ENCODE results near the gene PCBP3.
"Not testable (repeated sequence)": the region's sequence is repeated elsewhere in the genome, so short reads cannot be mapped to it uniquely, and the experiment has no call there.

PCBP3 gene

GRCh38 chr21:45848805-45849204, 205.3 kb downstream of the PCBP3 start:
- no peak for TF ChIP-seq CTCF (IDR thresholded peaks at IDR 0.05)
- no peaks in the 10 kb centered on the region for H3K27me3 ChIP-seq

DNA sequence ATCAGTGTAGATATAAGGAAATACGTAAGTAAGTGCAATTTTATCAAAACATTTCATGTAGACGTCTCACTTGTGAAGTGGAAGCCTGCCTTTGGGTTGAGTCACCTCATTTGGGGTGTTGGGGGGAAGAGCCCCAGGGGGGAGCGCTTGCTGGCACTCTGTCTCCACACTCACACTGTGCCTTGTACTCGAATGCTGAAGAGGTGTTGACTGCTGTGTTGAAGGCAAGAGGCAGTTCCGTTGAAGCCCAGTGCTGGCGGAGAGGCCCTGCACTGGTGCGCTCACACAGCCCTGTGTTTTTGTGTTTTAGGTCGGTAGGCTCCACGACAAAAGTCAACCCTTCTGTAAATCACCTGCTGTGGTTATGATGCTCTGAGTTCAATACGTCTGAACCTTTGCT, 206.1 kb downstream of the PCBP3 start:
- peaks cover 0 to 6% of the 10 kb centered on the region in 2 experiments for H3K4me1 ChIP-seq (ENCODE audit: control insufficient read depth in 1 of 2, insufficient read depth in 1 of 2, low read depth in 1 of 2, low read length in 1 of 2)
- no peak for TF ChIP-seq CTCF (IDR thresholded peaks at IDR 0.05)
- H3K27ac ChIP-seq = no peak overlapping the region
- no peaks in the 10 kb centered on the region for H3K9me3 ChIP-seq
- peaks cover 7% of the 10 kb centered on the region for H3K36me3 ChIP-seq
- no peaks in the 10 kb centered on the region for H3K27me3 ChIP-seq
- no peak overlapping the region for H3K4me3 ChIP-seq (ENCODE audit: low read depth in 1 of 2, low read length in 1 of 2)

More at GRCh38 chr21:45848805-45849204, 205.3 kb downstream of the PCBP3 start:
- Histone ChIP-seq H3K36me3 (peaks cover 7% of the 10 kb centered on the region), H3K9me3 (no peaks in the 10 kb centered on the region), H3K4me1 (ENCODE audit: control insufficient read depth in 1 of 2, insufficient read depth in 1 of 2, low read depth in 1 of 2, low read length in 1 of 2) (peaks cover 0 to 6% of the 10 kb centered on the region in 2 experiments), H3K4me3 (ENCODE audit: low read depth in 1 of 2, low read length in 1 of 2) (no peak overlapping the region), H3K27ac (no peak overlapping the region)

DNA sequence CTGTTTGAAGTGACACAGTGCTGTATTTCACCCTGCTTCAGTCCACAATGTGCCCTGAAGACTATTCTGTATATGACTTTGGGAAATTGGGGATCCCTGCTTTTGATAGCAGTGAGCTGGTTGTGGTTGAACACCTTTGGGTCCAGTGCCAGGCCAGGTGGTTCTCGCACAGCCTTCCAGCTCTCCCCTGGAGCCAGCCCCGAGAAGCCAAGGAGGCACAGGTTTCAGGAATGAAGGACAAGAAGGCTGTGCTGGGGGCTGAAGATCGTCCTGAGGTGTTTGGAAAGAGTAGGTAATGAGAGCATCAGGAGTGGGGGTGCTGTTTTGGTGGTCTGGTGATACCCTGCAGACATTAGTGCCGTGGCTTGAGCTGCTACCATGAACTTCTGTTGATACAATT, 206.7 kb downstream of the PCBP3 start:
- H3K27me3 ChIP-seq = no peaks in the 10 kb centered on the region
- H3K4me3 ChIP-seq (ENCODE audit: low read depth in 1 of 2, low read length in 1 of 2) = no peak overlapping the region
- peaks cover 0 to 6% of the 10 kb centered on the region in 2 experiments for H3K4me1 ChIP-seq (ENCODE audit: control insufficient read depth in 1 of 2, insufficient read depth in 1 of 2, low read depth in 1 of 2, low read length in 1 of 2)
- no peak overlapping the region for H3K27ac ChIP-seq
- TF ChIP-seq CTCF (IDR thresholded peaks at IDR 0.05) = no peak
- H3K36me3 ChIP-seq = peaks cover 9% of the 10 kb centered on the region
- H3K9me3 ChIP-seq = no peaks in the 10 kb centered on the region

DNA sequence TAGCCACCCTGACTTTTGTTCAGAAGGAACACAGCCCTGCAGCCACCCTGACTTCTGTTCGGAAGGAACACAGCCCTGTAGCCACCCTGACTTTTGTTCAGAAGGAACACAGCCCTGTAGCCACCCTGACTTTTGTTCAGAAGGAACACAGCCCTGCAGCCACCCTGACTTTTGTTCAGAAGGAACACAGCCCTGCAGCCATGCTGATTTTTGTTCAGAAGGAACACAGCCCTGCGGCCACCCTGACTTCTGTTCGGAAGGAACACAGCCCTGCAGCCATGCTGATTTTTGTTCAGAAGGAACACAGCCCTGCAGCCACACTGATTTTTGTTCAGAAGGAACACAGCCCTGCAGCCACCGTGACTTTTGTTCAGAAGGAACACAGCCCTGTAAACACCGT, 208.9 kb downstream of the PCBP3 start:
- H3K36me3 ChIP-seq = peaks cover 13% of the 10 kb centered on the region
- H3K4me3 ChIP-seq (ENCODE audit: low read depth in 1 of 2, low read length in 1 of 2); H3K27me3 ChIP-seq; H3K27ac ChIP-seq; H3K4me1 ChIP-seq (ENCODE audit: control insufficient read depth in 1 of 2, insufficient read depth in 1 of 2, low read depth in 1 of 2, low read length in 1 of 2); H3K9me3 ChIP-seq: not testable (repeated sequence)

GRCh38 chr21:45852886-45853400, 209.4 kb downstream of the PCBP3 start:
- H3K27ac ChIP-seq = no peak overlapping the region
- H3K36me3 ChIP-seq = peaks cover 13% of the 10 kb centered on the region
- TF ChIP-seq CTCF (IDR thresholded peaks at IDR 0.05) = no peak
- no peaks in the 10 kb centered on the region for H3K9me3 ChIP-seq
- H3K27me3 ChIP-seq = no peaks in the 10 kb centered on the region
- peaks cover 0 to 6% of the 10 kb centered on the region in 2 experiments for H3K4me1 ChIP-seq (ENCODE audit: control insufficient read depth in 1 of 2, insufficient read depth in 1 of 2, low read depth in 1 of 2, low read length in 1 of 2)
- no peak overlapping the region for H3K4me3 ChIP-seq (ENCODE audit: low read depth in 1 of 2, low read length in 1 of 2)

DNA sequence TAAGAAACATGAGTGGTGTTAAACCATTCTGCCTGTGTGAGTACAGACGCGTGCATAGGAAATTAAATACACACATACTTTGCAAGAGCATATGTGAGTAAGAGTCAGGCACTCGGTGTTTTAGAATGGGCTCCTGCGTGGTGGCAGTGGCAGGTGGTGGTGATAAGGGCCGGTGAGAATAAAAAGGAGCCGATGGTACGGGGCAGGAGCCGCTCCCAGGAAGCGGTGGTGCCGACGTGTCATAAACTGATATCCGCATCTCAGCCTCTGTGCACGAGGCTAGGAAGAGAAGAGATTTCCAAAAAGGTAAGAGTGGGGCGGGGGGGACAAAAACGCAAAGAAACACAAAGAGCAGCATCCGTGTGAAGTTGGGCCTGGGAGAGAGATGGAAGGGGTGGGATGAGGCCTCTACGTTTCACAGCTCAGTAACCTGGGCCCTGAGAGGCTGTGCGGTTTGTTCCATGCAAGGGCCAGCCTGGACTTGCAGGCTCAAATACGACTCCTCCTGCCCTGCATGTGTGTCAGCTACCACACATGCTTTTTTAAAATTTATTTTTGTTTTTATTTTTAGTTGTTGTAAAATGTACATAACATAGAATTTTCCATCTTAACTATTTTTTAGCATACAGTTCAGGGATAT, 210.3 kb downstream of the PCBP3 start:
- H3K4me3 ChIP-seq (ENCODE audit: low read depth in 1 of 2, low read length in 1 of 2) = no peak overlapping the region
- H3K9me3 ChIP-seq = no peaks in the 10 kb centered on the region
- H3K27me3 ChIP-seq = no peaks in the 10 kb centered on the region
- H3K27ac ChIP-seq = no peak overlapping the region
- TF ChIP-seq CTCF (IDR thresholded peaks at IDR 0.05) = no peak
- H3K36me3 ChIP-seq = peaks cover 13% of the 10 kb centered on the region
- peaks cover 0 to 6% of the 10 kb centered on the region in 2 experiments for H3K4me1 ChIP-seq (ENCODE audit: control insufficient read depth in 1 of 2, insufficient read depth in 1 of 2, low read depth in 1 of 2, low read length in 1 of 2)
